ENCODE results near the gene ARHGEF33. TPM values are rescaled to one million over a fixed set of nuclear protein-coding genes. Genes with fewer than 3 reads are reported as not detected.
A peak's percentile ranks its signal among the peaks of the same experiment; 100 is the strongest.
"Not testable (repeated sequence)": the region's sequence is repeated elsewhere in the genome, so short reads cannot be mapped to it uniquely, and the experiment has no call there.

The ARHGEF33 gene
- total RNA-seq, 1 experiment from 2014 or later, result not detected

DNA sequence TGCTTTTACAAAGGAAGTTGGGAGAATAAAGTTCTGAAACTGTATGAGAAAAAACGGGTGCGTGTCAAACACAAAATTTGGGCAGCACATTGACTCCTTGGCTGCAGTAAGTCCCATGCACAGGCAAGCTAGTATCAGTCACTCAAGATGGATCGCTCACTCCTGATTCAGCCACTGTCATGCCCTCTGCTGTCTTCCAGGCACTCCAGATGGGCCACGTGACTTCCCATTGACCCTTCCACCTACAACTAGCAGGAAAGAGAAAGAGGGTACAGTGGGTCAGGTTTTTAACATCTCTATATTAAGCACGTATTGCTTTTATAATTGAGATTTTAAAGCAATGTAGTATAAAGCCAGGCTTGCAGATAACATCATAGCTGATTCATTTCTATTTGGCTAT, 8.6 kb downstream of the ARHGEF33 start:
- H3K36me3 ChIP-seq, result no peaks in the 10 kb centered on the region
- H3K4me3 ChIP-seq, result no peak overlapping the region
- H3K9me3 ChIP-seq, result no peaks in the 10 kb centered on the region
- 0 out of 2 replicates have a peak, but pooled peaks cover 4% of the 10 kb centered on the region for H3K27me3 ChIP-seq
- peak; percentile 6 for DNase-seq

DNA sequence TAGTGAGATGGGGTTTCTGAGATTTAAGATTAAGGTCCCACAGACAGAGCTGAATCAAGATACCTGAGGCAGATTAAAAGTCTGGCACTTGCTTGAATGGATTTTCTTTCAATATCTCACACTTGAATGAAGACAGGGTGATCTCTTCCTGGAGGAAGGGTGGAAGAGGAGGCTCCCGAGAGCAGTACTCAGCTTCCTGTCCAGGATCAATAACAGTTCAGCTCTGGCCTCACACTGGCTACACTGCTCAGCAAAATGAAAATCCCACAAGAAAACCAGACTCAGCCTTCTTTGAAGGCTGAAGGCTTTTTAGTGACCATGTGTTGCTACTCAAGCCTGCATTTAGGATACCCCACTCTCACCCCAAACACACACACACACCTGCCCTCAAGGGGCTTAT, 11.1 kb downstream of the ARHGEF33 start:
- no peaks in the 10 kb centered on the region for H3K36me3 ChIP-seq
- no peaks in the 10 kb centered on the region for H3K9me3 ChIP-seq
- no peak for DNase-seq
- 0 out of 2 replicates have a peak, but pooled peaks cover 4% of the 10 kb centered on the region for H3K27me3 ChIP-seq
- no peak overlapping the region for H3K4me3 ChIP-seq

DNA sequence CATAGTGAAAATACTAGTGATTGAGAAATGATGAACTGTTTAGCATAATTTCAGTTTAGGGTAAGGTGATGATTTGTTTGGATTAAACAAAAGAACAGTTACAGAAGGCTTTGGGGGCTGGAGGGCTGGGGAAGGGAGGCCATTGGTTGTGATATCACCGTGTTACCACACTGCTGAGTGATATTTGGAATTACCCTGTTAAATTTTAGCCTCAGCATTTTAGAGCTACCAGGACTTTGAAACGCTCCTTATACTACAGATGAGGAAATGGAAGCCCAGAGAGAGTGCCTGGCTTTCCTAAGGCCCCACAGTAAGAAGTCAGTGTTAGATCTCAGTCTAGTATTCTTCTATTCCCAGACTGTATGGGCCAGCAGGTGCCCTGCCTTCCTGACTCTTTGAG, 15.6 kb downstream of the ARHGEF33 start:
- no peak for DNase-seq
- no peak overlapping the region for H3K4me3 ChIP-seq
- H3K9me3 ChIP-seq, result no peaks in the 10 kb centered on the region
- H3K27me3 ChIP-seq, result no peaks in the 10 kb centered on the region
- H3K36me3 ChIP-seq, result no peaks in the 10 kb centered on the region

DNA sequence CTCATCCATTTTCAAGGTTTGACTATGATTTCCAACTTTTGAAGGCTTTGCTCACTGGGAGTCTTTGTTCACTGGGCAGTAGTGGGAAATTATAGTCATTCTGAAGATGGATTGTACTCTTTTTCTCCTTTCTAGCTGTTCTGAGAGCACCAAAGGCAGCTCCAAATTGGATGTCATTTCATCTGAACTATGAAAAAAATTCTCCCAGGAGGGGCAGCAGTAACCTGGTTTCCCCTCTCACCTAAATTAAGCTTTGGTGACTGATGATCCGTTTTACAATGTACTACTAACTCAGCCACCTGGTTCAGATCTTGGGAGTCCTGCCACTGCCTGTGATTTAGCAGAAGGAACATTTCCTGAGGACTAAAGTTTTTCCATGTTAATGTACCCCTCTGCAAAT, 17.6 kb downstream of the ARHGEF33 start:
- Histone ChIP-seq H3K4me3 (no peak overlapping the region), H3K9me3 (no peaks in the 10 kb centered on the region), H3K27me3 (no peaks in the 10 kb centered on the region), H3K36me3 (no peaks in the 10 kb centered on the region)
- DNase-seq, result no peak

DNA sequence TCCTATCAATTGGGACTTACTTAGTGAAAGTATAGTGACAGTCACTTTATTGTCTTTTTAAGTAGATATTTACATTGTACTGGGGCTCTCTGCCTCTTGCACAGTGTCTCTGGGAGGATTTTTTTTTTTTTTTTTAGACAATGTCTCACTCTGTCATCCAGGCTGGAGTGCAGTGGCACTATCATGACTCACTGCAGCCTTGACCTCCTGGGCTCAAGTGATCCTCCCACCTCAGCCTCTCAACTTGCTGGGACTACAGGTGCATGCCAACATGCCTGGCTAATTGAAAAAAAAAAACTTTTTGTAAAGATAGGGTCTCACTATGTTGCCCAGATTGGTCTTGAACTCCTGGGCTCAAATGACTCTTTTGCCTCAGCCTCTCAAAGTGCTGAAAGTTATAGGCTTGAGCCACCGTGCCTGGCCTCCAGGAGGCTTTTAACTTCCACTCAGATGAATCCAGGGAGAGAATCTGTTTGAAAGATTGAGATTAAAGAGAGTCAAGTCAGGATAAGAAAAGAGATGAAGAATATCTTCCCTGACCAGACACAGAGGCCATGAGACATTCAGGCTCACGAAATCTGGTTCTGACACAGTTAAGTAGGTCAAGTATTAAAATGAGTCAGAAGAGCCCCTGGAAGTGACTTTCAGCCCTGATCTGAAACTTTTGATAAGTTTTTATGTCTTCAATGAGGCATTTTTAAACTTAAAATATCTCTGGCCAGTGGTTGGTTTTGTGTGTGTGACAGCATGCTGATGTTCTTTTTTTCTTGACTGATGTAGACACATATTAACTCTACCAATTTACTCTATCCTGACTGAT, 18.3 kb downstream of the ARHGEF33 start:
- DNase-seq, result no peak
- H3K36me3 ChIP-seq, result no peaks in the 10 kb centered on the region
- H3K4me3 ChIP-seq, result no peak overlapping the region
- H3K27me3 ChIP-seq, result no peaks in the 10 kb centered on the region
- H3K9me3 ChIP-seq, result no peaks in the 10 kb centered on the region

DNA sequence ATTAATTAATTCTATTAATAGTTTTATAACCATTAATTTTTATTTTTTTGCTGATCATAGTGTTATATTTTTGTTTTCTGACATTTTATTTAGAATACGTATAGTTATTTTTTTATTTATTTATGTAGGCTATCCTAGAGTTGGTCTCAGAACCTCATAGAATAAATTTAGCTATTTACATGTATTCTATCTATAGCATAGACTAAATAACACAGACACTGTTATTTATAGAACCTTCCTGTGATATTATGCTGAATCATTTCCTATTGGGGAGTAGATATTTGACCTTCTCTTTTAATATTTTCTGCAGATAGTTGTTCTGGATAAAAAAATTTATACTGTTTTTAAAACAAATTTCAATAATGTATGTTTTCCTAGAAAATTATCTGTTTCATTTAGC, 20.2 kb downstream of the ARHGEF33 start:
- H3K4me3 ChIP-seq, result no peak overlapping the region
- no peaks in the 10 kb centered on the region for H3K36me3 ChIP-seq
- H3K27me3 ChIP-seq, result no peaks in the 10 kb centered on the region
- no peaks in the 10 kb centered on the region for H3K9me3 ChIP-seq
- no peak for DNase-seq

DNA sequence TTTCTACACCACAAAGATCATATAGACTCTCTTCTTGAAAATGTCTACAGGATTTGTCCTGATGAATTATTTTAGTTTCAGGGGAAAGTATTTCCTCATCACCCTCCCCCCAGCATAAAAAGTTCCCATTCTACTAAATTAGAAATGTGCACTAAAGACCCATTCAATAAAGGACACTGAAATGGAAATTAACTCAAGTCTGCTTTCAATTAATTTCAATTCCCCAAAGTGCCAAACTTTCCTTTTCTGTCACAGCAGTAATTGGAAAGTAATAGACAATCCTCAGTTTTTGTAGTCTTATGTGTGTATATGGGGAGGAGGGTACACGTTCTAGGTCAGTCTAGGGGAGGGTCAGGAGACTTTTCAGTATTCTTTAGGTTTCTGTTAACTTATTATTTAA, 21.5 kb downstream of the ARHGEF33 start:
- Histone ChIP-seq H3K36me3 (no peaks in the 10 kb centered on the region), H3K4me3 (no peak overlapping the region), H3K27me3 (no peaks in the 10 kb centered on the region), H3K9me3 (no peaks in the 10 kb centered on the region)
- DNase-seq, result no peak

DNA sequence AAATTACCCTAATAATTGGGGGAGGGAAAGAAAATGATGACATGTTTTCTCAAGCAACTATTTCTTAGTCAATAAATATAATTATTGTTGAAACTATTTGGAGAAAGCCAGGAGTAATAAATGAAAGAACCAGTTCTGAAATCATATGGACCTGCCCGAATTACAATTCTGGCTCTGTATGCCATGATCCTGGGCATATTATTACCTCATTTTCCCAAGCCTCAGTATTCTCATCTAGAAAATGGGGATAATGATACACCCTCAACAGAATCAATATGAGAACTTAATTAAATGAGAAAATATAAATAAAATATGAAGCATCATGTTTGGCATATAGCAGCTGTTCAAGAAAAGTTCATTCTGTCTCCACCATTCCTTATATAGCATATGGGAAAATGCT, 22.9 kb downstream of the ARHGEF33 start:
- no peak for DNase-seq
- H3K27me3 ChIP-seq, result no peaks in the 10 kb centered on the region
- no peaks in the 10 kb centered on the region for H3K36me3 ChIP-seq
- no peaks in the 10 kb centered on the region for H3K9me3 ChIP-seq
- H3K4me3 ChIP-seq, result no peak overlapping the region

DNA sequence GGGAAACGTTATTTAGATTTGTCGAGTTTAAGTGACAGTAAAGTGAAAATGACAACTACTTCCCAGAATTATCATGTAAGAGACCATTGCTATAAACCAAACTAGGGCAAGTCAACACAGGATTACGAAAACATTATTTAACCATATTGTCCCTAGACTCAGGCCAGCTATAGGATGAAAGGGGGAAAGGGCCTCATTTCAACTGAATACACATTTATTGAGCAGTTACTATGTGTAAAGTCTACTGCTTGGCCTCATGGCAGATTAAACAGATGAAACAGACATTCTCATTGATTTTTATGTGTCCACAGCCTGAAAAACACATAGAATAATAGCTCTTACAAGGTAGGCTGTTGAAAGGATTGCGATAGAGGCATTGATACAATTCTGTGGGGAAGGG, 32.7 kb downstream of the ARHGEF33 start:
- H3K36me3 ChIP-seq, result no peaks in the 10 kb centered on the region
- no peak for DNase-seq
- no peak overlapping the region for H3K4me3 ChIP-seq
- no peaks in the 10 kb centered on the region for H3K9me3 ChIP-seq
- no peaks in the 10 kb centered on the region for H3K27me3 ChIP-seq

DNA sequence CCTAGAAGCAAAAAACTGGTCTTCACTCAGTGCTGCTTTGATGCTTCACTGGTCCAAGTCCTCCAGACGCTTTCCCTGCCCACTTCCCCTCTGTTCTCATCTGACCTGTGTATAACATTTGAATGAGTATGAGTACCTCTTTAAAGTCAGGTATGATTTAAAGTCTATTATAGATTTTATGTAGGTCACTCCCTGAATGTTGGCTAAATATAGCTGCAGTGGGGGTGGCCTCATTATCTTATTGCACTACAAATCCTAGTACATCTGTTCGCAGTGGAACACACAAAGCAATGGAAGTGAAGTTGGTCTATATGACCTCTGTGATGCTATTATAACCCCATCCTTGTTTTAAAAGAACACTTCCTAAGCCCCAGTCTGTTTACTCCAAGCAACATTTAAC, 33.2 kb downstream of the ARHGEF33 start:
- Histone ChIP-seq H3K27me3 (no peaks in the 10 kb centered on the region), H3K36me3 (no peaks in the 10 kb centered on the region)
- DNase-seq, result no peak

DNA sequence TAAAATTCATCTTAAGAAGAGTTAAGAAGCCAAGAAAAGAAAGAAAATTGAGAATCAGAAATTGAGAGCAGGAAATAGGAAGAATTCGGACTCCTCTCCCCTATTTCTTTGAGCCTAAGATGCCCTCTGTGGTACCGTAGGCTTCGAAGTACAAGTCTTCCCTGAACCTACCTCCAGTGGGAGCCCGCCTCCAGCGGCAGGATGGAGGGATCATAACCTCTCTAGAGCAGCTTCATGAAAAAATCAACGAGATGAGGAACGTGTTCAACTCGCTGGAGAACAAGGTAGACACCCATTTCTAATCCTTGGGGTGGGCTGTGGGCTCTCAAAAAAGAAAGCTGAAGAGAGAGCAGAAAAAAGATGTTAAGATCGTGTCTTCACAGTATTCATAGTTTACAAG, 36.3 kb downstream of the ARHGEF33 start:
- H3K36me3 ChIP-seq, result no peaks in the 10 kb centered on the region
- no peak overlapping the region for H3K4me3 ChIP-seq
- H3K9me3 ChIP-seq, result no peaks in the 10 kb centered on the region
- no peaks in the 10 kb centered on the region for H3K27me3 ChIP-seq
- no peak for DNase-seq

More for the DNA sequence above, 33.2 kb downstream of the ARHGEF33 start:
- no peaks in the 10 kb centered on the region for H3K9me3 ChIP-seq
- H3K4me3 ChIP-seq, result no peak overlapping the region

DNA sequence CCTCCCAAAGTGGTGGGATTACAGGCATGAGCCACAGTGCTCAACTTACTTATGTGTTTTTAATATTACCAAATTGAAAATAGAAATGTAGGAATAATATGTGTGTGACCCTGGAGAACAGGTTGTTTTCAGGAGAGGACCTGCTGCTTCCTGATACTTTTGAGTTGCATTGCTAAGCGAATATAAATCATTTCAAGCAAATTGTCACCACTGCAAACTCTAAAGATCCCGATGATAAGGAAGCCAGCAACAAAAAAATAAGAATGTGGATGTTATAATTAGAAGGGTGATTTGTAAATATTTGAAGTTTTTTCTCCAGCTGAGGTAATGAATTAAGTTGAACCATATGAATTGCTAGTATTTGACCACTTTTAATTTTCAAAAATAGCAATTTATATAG, 40.9 kb downstream of the ARHGEF33 start:
- Histone ChIP-seq H3K4me3 (no peak overlapping the region), H3K9me3 (no peaks in the 10 kb centered on the region), H3K27me3 (no peaks in the 10 kb centered on the region), H3K36me3 (no peaks in the 10 kb centered on the region)
- no peak for DNase-seq

DNA sequence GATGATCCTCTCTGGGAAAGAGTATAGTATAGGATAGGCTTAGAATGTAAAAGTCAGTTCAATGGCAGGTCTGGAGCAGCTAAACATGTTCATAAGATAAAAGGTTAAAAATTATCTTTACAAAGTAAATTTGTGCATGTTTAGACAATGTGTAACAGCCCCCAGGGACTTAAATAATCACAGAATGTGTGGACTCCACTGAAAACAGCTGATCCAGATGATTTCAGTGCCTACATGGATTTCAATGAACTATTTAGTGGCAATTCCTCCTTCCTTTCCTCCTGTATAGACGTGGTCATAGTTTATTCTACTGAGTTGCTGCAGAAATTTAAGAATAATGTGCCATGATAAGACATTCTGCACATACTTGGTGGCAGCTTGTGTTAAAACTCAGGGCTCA, 42.9 kb downstream of the ARHGEF33 start:
- no peaks in the 10 kb centered on the region for H3K36me3 ChIP-seq
- DNase-seq, result no peak

DNA sequence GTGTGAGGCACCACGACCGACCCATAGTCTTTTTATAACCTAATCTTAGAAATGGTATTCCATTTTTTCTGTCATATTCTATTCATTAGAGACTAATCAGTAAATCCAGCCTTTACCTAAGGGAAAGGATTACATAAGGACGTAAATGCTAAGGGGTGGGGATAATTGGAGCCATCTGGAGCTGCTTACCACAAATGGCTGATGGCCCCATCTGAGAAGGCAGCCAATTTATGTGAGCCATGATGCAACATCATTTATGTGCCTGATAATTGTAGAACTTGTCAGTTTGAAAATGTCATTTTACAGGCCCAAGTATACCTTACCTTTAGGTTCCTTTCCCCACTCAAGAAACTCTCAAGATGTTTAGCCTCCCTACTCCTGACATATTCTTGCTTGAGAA, 44.0 kb downstream of the ARHGEF33 start:
- H3K36me3 ChIP-seq, result no peaks in the 10 kb centered on the region
- H3K9me3 ChIP-seq, result no peaks in the 10 kb centered on the region
- no peak for DNase-seq
- H3K4me3 ChIP-seq, result no peak overlapping the region
- H3K27me3 ChIP-seq, result no peaks in the 10 kb centered on the region

More for the DNA sequence above, 42.9 kb downstream of the ARHGEF33 start:
- Histone ChIP-seq H3K27me3 (no peaks in the 10 kb centered on the region), H3K9me3 (no peaks in the 10 kb centered on the region), H3K4me3 (no peak overlapping the region)

DNA sequence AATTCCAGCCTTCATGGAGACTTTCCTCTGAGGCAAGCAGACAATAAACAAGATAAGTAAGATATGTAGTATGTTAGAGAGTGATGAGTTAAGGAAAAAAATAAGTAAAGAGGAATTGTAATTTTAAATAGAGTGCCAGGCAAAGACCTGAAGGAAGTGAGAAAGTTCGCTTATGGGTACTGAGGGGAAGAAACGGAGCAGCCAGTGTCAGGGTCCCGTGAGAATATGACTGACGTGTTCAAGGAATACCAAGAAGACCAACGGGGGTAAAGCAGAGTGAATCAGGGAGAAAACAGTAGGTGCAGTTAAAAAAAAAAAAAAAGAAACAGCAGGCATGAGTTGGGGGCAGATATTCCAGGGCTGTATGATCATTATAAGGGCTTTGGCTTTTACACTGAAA, 45.1 kb downstream of the ARHGEF33 start:
- H3K36me3 ChIP-seq, result no peaks in the 10 kb centered on the region
- no peak overlapping the region for H3K4me3 ChIP-seq
- no peaks in the 10 kb centered on the region for H3K27me3 ChIP-seq
- H3K9me3 ChIP-seq, result no peaks in the 10 kb centered on the region
- DNase-seq, result no peak

DNA sequence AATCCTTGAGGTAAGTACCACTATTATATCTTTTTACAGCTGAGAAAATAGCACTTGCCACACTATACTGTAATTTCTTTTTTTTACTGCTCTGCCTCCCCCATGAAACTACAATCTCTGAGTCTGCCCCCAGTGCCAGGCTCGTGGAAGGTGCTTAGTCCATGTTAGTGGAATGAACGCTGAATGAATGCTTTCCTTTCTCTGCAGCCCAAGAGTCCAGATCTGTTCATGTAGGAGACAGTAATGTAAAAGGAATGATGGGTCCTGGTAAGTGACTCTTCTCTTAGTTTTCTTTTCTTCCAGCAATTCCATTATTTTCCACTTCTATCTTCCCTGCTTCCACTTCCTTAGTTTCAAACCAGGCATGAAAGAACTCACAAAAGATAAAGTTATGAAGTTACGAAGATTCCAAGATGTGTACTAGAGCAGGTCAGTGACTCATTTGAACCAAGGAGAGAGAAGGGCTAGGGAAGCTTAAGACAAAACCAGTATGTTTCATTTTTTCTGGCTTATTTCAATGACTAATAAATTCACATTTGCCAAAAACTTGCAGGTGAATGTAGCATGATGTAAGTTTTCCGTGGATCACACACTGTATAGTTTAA, 46.0 kb downstream of the ARHGEF33 start:
- Histone ChIP-seq H3K36me3 (no peaks in the 10 kb centered on the region), H3K27me3 (no peaks in the 10 kb centered on the region), H3K9me3 (no peaks in the 10 kb centered on the region), H3K4me3 (no peak overlapping the region)
- no peak for DNase-seq

DNA sequence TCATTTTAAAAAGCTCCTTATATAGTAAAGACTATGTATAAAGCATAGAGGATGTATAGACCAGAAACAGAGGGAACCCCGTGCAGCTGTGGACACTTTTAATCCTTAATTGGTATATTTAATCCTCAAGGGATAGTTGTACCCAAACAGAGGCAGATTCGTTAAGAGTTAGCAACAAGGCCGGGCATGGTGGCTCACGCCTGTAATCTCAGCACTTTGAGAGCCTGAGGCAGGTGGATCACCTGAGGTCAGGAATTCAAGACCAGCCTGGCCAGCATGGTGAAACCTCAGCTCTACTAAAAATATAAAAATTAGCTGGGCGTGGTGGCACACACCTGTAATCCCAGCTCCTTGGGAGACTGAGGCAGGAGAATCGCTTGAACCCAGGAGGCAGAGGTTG, 46.8 kb downstream of the ARHGEF33 start:
- not testable (repeated sequence) for DNase-seq, H3K9me3 ChIP-seq, H3K4me3 ChIP-seq, H3K27me3 ChIP-seq, H3K36me3 ChIP-seq

DNA sequence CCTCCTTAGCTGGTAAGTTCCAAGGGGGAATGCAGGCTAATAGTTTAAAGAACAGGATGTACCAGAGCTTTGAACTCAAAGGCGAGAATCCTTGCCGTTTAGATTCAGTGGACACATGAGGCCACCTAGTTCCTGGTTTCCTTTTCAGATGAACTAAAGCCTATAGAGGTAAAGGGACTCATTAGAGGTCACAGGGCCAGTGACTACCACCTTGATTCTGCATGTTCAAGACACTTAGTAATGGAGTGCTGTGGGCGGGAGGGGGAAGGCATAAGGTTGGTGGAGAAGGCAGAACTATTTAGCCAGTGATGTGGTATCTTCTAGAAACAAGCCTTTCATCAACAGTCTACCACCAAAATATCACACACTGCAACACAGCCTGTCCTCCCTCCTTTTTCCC, 47.9 kb downstream of the ARHGEF33 start:
- no peak for DNase-seq
- Histone ChIP-seq H3K36me3 (no peaks in the 10 kb centered on the region), H3K4me3 (no peak overlapping the region), H3K9me3 (no peaks in the 10 kb centered on the region), H3K27me3 (no peaks in the 10 kb centered on the region)
